ENCODE measurements around the gene C19orf73.

C19orf73 gene

GRCh38 chr19:49118565-49119410 lies at the start of gene C19orf73:
Gene C19orf73, minus strand, starts transcription at chr19:49119143. Its CDS starts 121 bp downstream, at chr19:49119022.
- no peak for FAIRE-seq

GRCh38 chr19:49168421-49168820 lies 49.5 kb upstream of the C19orf73 start:
- no peak for FAIRE-seq

GRCh38 chr19:49167857-49168409 lies 49.0 kb upstream of the C19orf73 start:
- no peak for FAIRE-seq

- FAIRE-seq: no peak
These were observed 46.9 kb upstream of the C19orf73 start for GRCh38 chr19:49165865-49166301.

GRCh38 chr19:49165111-49165750 lies 46.3 kb upstream of the C19orf73 start:
- FAIRE-seq: no peak

GRCh38 chr19:49161987-49162386 lies 43.0 kb upstream of the C19orf73 start:
- no peak for FAIRE-seq

GRCh38 chr19:49160450-49161189 lies 41.7 kb upstream of the C19orf73 start:
- FAIRE-seq: no peak

- no peak for FAIRE-seq
These were observed 38.7 kb upstream of the C19orf73 start, which contains the start of gene TRPM4 for GRCh38 chr19:49157445-49158224. Gene TRPM4, plus strand, starts transcription at chr19:49157792. Its CDS starts 75 bp downstream, at chr19:49157867.

- no peak for FAIRE-seq
These were observed 36.9 kb upstream of the C19orf73 start for GRCh38 chr19:49155820-49156346.

- FAIRE-seq: no peak
These were observed 36.3 kb upstream of the C19orf73 start, which contains the start of gene HRC for GRCh38 chr19:49155005-49155819. Gene HRC, minus strand, starts transcription at chr19:49155396. Its CDS starts 159 bp downstream, at chr19:49155237.

GRCh38 chr19:49154279-49154678 lies 35.3 kb upstream of the C19orf73 start:
- FAIRE-seq: no peak

GRCh38 chr19:49153167-49153809 lies 34.3 kb upstream of the C19orf73 start:
- no peak for FAIRE-seq

GRCh38 chr19:49152119-49152550 lies 33.2 kb upstream of the C19orf73 start:
- FAIRE-seq: no peak

GRCh38 chr19:49151267-49152118 lies 32.5 kb upstream of the C19orf73 start:
- no peak for FAIRE-seq

GRCh38 chr19:49150944-49151243 lies 32.0 kb upstream of the C19orf73 start:
- no peak for FAIRE-seq

- FAIRE-seq: no peak
These were observed 31.4 kb upstream of the C19orf73 start for GRCh38 chr19:49150106-49150943.

- no peak for FAIRE-seq
These were observed 30.7 kb upstream of the C19orf73 start for GRCh38 chr19:49149652-49150105.
